B cell (primary cell): ENCODE data around the gene PARS2. TPM values are rescaled to one million over a fixed set of nuclear protein-coding genes. Genes with fewer than 3 reads are reported as not detected.

Source experiments
- polyA plus RNA-seq: library from polyadenylated mRNA; depleted of rRNA; stranded (reverse); fragments of >200 nt; gene quantifications from 2 replicates; pipeline ENCODE4 v1.2.3, GENCODE V29; 2012
- total RNA-seq, 2 donors: library from RNA; stranded (reverse); fragments of 120-200 nt in 1 of 2; gene quantifications; 1 replicate in 1 of 2; 2 replicates in 1 of 2; pipeline versions ENCODE4 v1.2.3 to v1.2.4, GENCODE V29; 2013 to 2022

Gene PARS2
- total and polyA plus RNA-seq, 2 donors (not counting 1 experiment from before 2014, with no cell fraction given), result 1.00 to 4.9 TPM

Other genes with a start within 250 kb of the PARS2 start
- 0.07 and 0.41 TPM in 2 replicates for gene ACOT11, start 216.3 kb downstream of the PARS2 start, total RNA-seq
- 0.03 and 0.04 TPM in 2 replicates for gene ACOT11, start 216.3 kb downstream of the PARS2 start, polyA plus RNA-seq
- gene FAM151A, start 141.0 kb downstream of the PARS2 start, total RNA-seq, result not detected in 2 replicates
- gene FAM151A, start 141.0 kb downstream of the PARS2 start, polyA plus RNA-seq, result not detected in 2 replicates
- not detected in 2 replicates for gene MROH7, start 122.7 kb downstream of the PARS2 start, total RNA-seq
- gene MROH7, start 122.7 kb downstream of the PARS2 start, polyA plus RNA-seq, result not detected in 2 replicates
- 19.9 and 23.9 TPM in 2 replicates for gene TTC4, start 48.7 kb downstream of the PARS2 start, total RNA-seq
- gene TTC4, start 48.7 kb downstream of the PARS2 start, polyA plus RNA-seq, result 9.9 and 10.5 TPM in 2 replicates
- 10.4 and 10.9 TPM in 2 replicates for gene TTC22, start 36.8 kb upstream of the PARS2 start, total RNA-seq
- gene TTC22, start 36.8 kb upstream of the PARS2 start, polyA plus RNA-seq, result 5.1 and 7.8 TPM in 2 replicates
- 10.5 and 13.3 TPM in 2 replicates for gene DHCR24, start 122.7 kb upstream of the PARS2 start, total RNA-seq
- gene DHCR24, start 122.7 kb upstream of the PARS2 start, polyA plus RNA-seq, result 1.9 and 5.2 TPM in 2 replicates
- gene TMEM61, start 216.1 kb upstream of the PARS2 start, total RNA-seq, result not detected in 2 replicates
- not detected in 2 replicates for gene TMEM61, start 216.1 kb upstream of the PARS2 start, polyA plus RNA-seq
- not detected in 2 replicates for gene BSND, start 234.4 kb upstream of the PARS2 start, total RNA-seq
- gene BSND, start 234.4 kb upstream of the PARS2 start, polyA plus RNA-seq, result not detected in 2 replicates